GM19328 (cell line): Measurements from ENCODE around the gene TIMM9.
A peak's percentile ranks its signal among the peaks of the same experiment; 100 is the strongest.
"Not testable (repeated sequence)": the region's sequence is repeated elsewhere in the genome, so short reads cannot be mapped to it uniquely, and the experiment has no call there.

Experiments used
- ATAC-seq: cut with Tn5 transposase; IDR thresholded peaks from one replicate; pipeline ENCODE4 v1.9.1; 2021; ENCODE audit warnings: mild to moderate bottlenecking, moderate library complexity; ENCODE audit not compliant: unreplicated experiment

TIMM9 gene, protein sequence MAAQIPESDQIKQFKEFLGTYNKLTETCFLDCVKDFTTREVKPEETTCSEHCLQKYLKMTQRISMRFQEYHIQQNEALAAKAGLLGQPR

DNA sequence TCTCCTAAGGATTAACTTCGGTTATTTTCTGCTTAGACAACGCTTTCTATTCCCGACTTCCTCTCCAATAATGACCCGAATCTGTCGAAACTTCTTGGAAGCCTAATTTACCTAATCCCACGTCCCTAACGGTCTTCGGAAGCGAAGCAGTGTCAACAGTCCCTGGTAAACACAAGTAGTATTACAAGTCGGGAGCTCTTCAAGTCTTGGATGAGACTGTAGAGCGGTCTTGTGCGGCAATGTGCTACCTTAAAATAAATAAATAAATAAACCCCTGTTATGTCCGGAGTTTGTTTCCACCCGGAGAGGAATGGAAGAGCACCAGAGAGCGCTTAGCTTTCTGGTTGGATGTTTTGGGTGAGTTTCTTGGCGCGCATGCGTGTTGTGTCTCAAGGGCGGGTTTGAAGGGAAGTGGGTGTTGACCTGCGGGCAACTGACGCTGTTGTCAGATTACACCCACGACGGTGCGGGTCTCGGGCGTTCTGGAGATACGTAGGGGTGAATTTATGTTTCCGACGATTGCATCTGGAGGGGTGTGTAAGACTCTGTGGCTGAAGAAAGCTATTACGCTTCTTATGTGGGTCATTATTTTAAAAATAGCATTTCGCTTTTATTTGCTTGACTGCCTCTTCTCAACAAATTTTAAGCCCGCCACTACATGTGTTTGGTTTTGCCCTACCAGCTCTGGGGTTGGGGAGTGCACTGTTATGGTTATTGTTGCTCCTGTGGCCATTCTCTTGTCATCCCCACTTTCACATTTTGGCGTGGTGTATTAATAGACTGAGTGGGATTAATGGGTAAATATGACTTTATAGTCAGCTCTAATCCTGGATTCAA lies at the start of gene TIMM9, which contains the start of gene KIAA0586:
Gene TIMM9, minus strand, starts transcription at position 251 of the 837 bp plus-strand sequence. CDS start 15,586 bp downstream, outside the sequence.
Gene KIAA0586, plus strand, starts transcription at position 439 of the 837 bp plus-strand sequence. CDS start 546 bp downstream, outside the sequence.
- peak; percentile 90 for ATAC-seq

DNA sequence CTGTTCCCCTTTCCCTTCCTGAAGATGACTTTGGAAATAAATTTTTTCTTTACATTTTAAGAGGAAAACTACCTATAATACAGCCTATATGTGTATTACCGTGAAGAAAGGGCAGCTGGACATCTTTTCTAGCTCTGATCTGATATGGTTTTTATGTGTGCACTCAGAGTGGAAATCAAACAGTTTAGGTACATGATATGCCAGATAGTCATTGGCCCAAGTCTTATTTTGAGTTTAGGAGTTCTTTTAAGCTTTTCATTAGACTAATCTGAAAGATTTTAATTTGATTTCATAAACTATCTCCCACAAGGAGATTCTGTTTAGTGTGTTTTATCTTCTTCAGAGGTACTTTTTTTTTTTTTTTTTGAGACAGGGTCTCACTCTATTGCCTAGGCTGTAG lies 49.0 kb upstream of the TIMM9 start:
- no peak for ATAC-seq

DNA sequence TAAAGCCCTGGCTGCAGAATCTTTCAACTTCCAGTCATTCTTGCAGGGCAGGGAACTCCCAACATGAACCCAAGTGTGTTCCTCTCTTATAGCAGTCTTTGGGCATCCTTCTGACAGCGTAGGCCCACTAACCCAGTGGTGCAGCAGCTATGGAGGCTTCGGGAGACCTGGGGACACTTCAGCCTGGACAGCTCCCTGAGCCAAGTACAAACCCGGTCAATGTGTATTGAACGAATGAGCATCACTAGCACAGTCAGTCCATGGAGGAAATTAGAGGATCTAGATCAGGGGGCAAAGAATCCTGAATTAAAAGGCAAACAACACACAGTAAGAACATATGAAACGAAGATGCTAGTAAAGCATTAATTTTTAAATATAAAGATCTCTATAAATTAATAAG lies 42.0 kb upstream of the TIMM9 start:
- ATAC-seq, result no peak

DNA sequence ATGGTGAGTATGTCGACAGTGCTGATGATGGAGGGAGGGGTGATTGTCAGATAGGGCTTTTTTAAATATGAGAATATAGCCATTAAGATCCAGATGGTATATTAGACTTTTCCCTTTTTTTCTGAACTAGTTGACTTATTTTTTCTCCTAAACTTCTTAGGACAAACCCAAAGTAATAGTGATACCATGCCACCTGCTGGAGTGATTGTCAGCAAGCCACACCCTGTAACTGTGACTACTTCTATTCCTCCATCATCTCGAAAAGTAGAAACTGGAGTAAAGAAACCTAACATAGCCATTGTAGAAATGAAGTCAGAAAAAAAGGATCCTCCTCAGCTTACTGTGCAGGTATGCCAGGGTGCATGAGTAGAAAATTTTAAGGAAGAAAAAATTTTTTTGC lies 40.2 kb upstream of the TIMM9 start:
- ATAC-seq, result no peak

DNA sequence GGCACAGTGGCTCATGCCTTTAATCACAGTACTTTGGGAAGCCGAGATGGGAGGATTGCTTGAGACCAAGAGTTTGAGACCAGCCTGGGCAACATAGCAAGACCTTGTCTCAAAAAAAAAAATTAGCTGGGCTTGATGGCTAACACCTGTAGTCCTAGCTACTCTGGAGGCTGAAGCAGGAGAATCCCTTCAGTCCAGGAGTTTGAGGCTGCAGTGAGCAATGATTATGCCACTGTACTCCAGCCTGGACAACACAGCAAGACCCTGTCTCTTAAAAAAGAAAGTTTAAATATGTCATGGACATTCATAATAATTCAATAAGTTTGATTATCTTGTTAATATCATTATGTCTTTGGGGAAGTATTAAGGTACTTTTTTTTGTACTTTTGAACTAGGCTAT lies 39.1 kb upstream of the TIMM9 start:
- no peak for ATAC-seq

DNA sequence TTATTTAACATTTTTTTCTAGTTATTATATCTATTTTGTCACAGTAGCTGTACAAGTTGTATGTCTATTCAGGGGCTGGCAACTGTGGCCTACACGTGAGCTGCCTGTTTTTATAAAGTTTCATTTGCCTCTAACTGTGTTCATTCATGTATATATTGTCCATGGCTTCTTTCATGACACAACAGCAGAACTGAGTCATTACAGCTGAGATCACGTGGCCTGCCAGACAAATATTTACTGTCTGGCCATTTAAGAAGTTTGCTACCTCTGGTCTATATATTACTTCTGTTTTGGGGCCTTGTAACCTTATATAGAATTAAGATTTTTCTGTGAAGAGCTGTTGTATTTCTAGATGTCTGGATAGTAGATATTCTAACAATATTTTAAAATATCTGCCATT lies 38.1 kb upstream of the TIMM9 start:
- no peak for ATAC-seq

DNA sequence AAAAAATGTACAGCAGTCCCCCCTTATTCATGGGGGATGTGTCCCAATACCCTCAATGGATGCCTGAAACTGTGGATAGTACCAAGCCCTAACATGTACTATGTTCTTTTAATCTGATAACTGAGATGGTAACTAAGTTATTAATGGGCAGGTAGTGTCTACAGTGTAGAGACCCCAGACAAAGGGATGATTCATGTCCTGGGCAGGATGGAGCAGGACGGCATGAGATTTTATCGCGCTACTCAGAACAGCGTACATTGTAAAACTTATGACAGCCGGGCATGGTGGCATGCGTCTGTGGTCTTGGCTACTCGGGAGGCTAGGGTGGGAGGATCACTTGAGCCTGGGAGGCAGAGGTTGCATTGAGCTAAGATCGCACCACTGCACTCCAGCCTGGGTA lies 37.3 kb upstream of the TIMM9 start:
- no peak for ATAC-seq

DNA sequence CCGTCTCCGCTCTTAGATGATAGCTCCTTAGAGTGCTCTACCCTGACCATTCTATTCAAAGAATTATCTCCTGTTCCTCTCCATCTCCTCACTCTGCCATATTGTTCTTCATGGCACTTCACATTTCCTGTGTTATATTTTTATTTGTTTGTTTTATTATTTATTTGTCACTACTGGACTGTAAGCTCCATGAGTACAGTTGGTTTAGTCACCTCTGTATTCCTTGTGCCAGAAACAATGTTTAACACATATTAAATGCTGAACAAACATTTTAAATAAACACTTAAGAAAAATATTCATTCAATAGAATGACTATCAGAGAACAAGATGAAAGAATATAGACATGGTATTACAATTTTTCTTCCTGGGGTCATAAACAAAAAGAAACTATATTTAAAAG lies 35.8 kb upstream of the TIMM9 start:
- ATAC-seq, result no peak

DNA sequence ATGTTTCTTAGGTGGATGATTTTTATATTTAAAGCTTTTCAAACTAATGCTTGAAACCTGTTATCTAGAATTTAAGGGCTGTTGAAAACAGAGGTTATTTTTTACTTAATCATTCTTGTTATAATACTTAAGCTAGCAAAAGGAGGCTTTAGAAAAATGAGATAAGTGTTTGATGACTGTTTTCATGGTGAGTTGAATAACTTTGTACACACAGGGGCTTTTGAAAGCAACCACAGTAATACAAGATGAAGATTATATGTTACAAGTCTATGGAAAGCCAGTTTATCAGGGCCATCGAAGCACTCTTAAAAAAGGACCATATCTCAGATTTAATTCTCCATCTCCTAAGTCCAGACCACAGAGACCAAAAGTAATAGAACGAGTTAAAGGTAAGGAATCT lies 33.4 kb upstream of the TIMM9 start:
- no peak for ATAC-seq

DNA sequence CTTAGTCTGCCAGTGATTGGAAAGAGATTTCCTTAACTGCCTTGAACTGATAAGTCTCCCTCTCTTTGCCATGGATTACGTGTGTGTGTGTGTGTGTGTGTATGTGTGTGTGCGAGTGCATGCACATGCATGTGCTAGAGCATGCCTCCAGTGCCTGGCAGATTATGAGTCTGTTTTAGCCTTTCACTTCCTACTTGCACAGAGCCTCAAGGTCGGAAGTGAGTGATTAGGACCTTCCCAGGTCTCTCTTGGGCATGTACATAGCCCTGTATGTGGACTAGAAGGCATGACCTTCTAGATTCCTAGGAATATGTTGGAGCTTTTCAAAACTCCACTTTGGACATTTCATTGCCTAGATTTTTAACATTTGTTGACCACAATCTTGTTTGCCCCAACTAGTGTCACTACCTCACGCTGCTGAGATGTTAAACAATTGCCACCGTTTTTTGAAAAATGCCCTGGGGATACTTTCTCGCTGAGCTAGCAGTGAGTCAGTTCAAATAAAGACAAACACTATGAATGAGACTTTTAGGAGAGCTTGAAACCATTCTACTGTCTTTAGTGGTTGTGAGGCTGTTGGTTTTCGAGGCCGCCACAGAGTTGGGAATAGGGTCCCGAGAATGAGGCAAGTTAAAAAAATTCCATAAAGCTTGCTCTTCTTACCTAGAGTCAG lies 28.4 kb upstream of the TIMM9 start:
- ATAC-seq, result no peak

DNA sequence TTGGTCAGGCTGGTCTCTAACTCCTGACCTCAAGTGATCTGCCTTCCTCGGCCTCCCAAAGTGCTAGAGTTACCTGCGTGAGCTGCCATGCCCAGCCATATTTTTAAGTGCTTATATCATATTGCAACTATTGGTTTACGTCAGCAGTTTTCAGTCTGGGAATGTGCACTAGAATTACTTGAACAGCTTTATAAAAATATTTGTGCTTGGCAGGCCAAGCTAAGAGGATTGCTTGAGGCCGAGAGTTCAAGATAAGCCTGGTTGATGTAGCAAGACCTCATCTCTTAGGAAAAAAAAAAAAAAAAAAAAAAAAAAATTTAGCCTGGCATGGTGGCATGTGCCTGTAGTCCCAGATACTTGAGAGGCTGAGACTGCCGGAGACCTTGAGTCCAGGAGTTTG lies 17.3 kb upstream of the TIMM9 start:
- no peak for ATAC-seq

DNA sequence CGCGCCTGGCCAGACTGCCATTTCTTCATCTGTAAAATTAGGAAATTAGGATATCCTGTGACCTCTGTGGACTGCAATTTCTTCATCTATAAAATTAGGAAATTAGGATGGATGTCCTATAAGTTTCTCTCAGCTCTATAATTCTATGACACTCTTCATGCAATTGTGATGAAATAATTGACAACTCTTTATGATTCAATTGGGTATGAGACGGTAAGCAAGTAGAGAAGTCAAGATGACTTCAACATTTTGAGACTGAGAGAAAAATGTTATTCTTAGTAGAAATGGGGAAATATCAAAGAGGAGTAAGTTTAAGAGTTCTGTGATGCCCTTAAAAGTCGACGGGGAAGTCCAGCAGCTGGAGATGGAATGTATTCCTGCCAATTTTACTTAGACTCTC lies 12.1 kb upstream of the TIMM9 start:
- ATAC-seq, result no peak

DNA sequence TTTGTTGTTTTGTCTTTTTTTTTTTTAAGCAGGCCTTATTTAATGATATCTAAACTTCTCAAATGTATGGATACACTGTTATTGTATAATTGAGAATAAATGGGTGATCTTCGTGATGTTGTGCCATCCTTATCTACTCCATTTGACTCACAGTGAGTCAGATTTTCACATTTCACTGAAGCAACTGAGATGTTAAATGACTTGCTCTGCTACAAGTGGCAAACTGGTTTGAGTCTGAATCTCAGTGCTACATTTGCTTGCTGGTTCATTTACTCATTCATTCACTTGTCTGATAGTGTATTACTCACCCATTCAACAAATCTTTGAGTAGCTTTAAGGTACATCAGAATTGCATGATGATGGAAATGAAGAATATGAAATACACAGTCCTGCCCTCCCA lies 2.8 kb upstream of the TIMM9 start:
- no peak for ATAC-seq

DNA sequence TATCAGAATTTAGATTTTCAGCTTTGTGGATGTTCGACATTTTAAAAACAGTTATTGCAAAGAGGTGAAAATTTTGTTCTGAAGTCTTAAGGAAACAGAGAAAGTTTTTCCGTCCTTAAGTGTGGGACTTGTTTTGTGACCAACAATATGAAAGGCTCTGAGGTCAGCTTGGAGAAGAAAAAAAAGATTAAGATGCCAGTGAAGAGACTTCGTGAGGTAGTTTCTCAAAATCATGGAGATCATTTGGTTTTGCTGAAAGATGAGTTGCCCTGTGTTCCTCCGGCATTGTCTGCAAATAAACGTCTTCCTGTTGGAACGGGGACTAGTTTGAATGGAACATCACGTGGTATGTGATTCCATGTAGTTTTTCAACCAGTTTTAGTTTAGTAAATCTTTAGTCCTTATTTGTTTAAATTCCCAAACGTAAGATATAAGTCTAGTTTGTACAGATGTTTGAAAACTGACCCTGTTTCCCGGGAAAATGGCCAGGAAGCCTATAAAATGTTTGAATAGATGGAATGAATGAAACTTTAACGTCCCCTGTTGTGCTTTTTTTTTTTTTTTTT lies 870 bp upstream of the TIMM9 start:
- no peak for ATAC-seq

DNA sequence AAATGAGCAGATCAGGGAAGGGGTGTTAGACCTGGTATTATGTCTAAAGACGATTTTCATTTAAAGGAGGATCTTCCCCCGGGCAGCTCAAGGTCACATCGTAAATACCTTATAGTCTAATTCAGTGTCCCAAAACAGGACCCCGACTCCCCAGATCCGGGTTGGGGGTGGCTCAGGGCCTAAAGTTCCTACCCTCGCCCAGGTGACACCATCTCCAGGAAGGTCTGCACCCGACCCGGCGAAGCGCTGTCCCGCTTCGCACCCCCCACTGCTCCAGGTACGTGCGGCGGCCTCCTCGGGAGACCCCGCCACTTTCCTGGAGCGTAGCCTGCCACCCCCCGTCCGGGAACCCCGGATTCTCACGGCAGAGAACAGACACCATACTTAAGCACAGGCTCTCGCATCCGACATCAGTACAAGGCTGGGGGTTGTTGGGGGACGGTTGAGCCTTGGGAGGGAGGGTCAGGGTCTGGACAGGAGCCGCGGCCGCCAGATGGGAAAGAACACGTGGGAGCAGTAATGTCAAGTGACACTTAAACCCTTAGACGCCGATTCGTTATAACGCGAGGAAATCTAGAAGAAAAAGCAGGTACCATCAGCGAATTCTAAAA lies 556 bp downstream of the TIMM9 start:
- ATAC-seq, result peak; percentile 41

DNA sequence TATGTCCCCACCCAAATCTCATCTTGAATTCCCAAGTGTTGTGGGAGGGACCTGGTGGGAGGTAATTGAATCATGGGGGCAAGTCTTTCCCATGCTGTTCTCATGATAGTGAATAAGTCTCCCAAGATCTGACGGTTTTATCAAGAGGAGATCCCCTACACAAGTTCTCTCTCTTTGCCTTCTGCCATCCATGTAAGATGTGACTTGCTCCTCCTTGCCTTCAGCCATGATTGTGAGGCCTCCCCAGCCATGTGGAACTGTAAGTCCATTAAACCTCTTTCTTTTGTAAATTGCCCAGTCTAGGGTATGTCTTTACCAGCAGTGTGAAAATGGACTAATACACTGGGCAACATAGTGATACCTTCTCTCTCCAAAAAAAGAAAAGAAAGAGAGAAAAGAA lies 10.4 kb downstream of the TIMM9 start:
- not testable (repeated sequence) for ATAC-seq

DNA sequence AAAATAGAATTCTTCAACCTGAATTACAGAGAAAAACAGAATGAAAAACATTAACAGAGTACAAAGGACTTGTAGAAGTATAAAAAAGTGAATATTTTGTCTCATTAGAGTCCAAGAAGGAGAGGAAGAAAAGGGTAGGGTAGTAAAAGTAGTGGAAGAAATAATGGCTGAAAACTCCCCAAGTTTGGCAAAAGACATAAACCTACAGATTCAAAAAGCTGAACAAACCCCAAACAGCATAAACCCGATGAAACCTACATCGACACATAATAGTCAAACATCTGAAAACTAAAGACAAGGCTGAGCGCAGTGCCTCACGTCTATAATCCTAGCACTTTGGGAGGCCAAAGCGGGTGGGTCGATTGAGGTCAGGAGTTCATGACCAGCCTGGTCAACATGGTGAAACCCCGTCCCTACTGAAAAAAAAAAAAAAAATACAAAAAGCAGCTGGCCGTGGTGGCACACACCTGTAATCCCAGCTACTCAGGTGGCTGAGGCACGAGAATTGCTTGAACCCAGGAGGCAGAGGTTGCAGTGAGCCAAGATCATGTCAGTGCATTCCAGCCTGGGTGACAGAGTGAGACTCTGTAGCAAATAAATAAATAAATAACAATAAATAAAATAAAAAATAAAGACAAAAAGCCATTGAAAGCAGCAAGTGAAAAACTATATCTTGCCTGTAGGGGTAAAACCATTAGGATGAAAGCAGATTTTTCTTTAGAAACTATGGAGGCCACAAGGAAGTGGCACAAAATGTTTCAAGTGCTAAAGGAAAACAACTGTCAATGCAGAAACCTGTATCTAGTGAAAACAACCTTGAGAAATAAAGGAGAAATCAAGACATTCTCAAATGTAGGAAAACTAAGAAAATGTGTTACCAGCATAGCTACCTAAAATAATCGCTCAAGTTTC lies 11.4 kb downstream of the TIMM9 start:
- no peak for ATAC-seq

DNA sequence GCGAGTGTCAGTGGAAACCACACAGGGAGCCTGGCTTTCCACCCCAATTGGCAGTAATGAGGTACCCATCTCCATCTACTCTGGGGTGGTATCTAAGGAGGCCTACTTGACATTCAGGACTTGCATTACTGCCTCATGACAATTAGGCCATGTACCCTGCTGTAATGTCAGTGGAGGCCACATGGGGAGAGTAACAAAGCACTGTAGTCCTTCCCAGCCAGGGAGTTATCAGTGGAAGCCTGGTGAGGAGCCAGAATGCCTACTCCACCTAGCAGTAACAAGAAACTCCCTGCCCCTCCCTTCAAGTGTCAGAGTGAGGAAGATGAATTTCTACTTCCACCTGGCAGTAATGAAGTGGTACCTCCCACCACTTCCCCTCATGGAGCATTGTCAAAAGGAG lies 12.5 kb downstream of the TIMM9 start:
- ATAC-seq, result no peak

DNA sequence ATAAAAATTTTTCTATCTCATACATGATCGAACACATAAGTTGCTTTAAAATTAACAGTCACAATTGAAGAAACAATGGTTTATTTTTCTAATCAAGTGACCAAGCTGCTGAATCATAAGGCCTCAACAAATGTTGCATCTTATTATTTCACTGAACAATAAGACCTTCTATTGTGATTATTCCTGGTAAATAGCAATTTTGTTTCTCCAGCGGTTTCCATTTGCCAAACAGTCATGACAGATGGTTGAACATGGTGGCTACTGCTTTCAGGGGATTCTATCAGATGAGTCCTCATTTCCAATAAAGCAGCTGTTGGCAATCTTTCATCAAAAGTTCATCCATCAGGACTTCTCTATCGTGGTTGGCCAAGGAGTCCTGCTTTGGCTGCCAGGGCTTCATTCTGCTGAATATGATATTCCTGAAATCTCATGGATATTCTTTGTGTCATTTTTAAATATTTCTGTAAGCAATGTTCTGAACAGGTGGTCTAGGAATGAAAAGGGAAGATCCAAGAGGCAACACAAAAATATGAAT lies 18.6 kb downstream of the TIMM9 start:
- no peak for ATAC-seq

DNA sequence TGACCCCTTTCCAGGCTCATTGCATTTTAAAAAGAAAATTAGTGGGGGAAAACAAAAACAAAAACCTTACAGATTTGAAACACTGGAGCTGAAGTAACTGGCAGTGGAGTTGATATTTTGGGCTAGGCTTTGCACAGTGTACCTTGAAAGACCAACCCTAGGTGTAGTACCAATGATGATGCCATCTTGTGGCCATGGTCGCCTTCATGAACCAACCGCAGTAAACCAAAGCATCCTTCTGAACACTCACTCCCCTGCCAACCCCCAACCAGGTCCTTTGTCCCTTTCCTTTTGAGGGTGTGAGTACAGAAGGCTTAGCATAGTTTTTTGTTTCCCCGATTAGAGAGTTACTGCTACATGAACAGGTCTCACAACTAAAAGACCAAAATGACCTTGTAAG lies 25.7 kb downstream of the TIMM9 start:
- no peak for ATAC-seq
